NCI-H510A (cell line): ENCODE data around the gene SCO2.
"Not testable (repeated sequence)": the region's sequence is repeated elsewhere in the genome, so short reads cannot be mapped to it uniquely, and the experiment has no call there.

Experiments used
- DNase-seq: peaks from one replicate; lab custom pipeline; 2025; lab: John Stamatoyannopoulos, UW

Gene SCO2

GRCh38 chr22:50550395-50550794, 25.0 kb upstream of the SCO2 start:
- DNase-seq, result no peak

GRCh38 chr22:50548921-50549790, 23.8 kb upstream of the SCO2 start:
- no peak for DNase-seq

- DNase-seq, result no peak
Observed at GRCh38 chr22:50548040-50548920, 22.9 kb upstream of the SCO2 start.

- DNase-seq, result no peak
Observed at GRCh38 chr22:50547263-50547985, 22.0 kb upstream of the SCO2 start.

- no peak for DNase-seq
Observed at GRCh38 chr22:50546326-50547262, 21.2 kb upstream of the SCO2 start.

GRCh38 chr22:50545522-50546325, 20.3 kb upstream of the SCO2 start, which contains the start of gene KLHDC7B:
TSS of gene KLHDC7B (plus strand) at chr22:50545899. CDS start at chr22:50546244, 345 bp downstream.
- no peak for DNase-seq

GRCh38 chr22:50544746-50545253, 19.4 kb upstream of the SCO2 start:
- DNase-seq, result no peak

GRCh38 chr22:50544078-50544745, 18.8 kb upstream of the SCO2 start:
- DNase-seq, result peak; percentile 52

- no peak for DNase-seq
Observed at GRCh38 chr22:50542416-50542927, 17.1 kb upstream of the SCO2 start.

GRCh38 chr22:50541667-50542026, 16.2 kb upstream of the SCO2 start:
- not testable (repeated sequence) for DNase-seq

- DNase-seq, result no peak
Observed at GRCh38 chr22:50540381-50540780, 15.0 kb upstream of the SCO2 start.

- no peak for DNase-seq
Observed at GRCh38 chr22:50537765-50538164, 12.4 kb upstream of the SCO2 start.

- no peak for DNase-seq
Observed at GRCh38 chr22:50536226-50536625, 10.8 kb upstream of the SCO2 start.

- no peak for DNase-seq
Observed at GRCh38 chr22:50535113-50535512, 9.7 kb upstream of the SCO2 start.

- not testable (repeated sequence) for DNase-seq
Observed at GRCh38 chr22:50533856-50534711, 8.7 kb upstream of the SCO2 start.

GRCh38 chr22:50532824-50533796, 7.7 kb upstream of the SCO2 start:
- no peak for DNase-seq
